HG03139 (cell line): ENCODE results near the gene ARHGEF7.

Experiments
- ATAC-seq: cut with Tn5 transposase; IDR thresholded peaks from one replicate; pipeline ENCODE4 v1.9.1; 2021; ENCODE audit not compliant: unreplicated experiment

The ARHGEF7 gene

DNA sequence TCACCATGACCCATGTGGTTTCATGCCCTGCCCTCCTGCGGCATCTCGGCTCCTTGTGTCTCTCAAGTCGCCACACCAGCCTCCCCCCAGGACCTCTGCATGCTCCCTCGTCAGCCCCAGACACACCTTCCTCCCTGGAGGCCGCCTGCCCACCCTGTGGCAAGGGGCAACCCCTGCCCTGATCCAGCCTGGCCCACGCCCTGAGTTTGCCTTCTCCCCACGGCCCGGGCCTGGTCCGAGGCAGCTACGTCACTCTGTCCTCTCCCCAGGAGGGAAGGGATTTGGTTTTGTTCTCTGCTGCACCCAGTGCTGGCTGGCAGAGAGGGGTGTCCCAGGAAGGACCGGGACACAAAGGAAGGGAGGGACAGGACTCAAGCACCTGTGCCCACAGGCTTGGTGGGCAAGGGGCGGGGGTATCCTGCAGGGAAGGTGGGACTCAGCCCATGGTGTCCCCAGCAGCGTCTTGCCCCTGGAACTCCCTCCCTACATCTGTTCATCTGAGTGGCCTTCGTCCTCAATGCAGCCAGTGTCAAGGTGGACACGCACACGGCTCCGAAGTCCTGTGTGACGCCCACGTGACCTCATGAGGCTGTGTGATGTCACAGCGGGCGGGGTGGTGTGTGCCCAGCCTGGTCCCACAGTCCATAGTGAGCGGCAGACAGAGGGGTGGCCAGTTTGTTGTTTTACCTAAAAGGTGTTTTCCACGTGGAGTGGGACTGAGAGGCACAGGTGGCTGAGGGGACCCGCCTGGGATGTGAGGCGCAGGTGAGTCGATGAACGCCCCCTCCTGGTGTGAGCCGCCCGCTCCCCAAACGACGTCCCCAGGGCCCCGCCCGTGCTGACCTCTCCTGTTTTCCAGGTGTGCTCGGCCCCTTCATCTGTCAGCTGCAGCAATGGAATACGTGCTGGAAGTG, 205.1 kb downstream of the ARHGEF7 start, which contains the start of gene TEX29:
Gene TEX29 (plus strand): TSS at position 645 of the 914 bp plus-strand sequence. CDS start 249 bp downstream, at position 894.
- no peak for ATAC-seq

DNA sequence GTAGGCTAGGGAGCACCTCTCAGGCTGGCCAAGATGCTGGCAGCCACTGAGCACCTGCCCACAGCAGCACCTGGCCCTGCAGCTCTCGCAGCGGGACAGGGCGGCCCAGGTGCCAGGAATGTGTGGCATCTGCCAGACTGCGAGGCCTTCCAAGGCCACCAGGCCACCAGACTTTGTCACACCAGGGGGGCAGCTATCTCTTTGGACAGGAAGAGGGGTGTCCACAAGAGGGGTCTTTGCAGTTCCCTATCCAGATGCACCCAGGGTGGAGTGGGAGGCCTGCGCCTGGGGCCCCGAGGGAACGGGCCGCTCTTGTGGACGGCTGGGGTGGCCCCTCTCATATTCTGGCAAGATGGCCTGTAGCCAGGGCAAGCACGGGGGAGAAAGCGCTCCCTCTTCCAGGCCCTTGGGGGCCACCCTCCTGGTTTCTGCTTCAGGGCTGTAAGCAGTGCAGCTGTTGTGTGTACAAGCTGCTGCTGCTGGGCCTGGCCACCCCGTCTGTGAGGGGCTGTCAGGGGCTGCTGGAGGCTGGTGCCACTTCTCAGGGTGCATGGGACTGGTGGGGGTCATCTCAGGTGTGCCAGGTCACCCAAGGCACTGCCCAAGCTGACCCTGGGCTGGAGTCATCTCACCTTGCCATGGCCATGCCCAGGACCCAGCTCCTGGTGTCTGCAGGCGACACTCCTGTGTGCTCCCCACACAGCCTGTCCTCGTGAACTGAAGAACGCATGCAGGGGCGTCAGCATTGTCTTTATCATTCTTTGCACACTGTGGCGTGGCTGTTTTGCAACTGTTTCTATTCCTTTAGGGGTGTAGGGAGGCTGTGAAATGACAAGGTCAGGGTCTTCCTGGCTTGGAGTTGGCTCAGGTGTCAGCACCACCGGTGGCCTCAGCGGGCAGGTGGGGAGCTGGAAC, 207.1 kb downstream of the ARHGEF7 start:
- no peak for ATAC-seq

DNA sequence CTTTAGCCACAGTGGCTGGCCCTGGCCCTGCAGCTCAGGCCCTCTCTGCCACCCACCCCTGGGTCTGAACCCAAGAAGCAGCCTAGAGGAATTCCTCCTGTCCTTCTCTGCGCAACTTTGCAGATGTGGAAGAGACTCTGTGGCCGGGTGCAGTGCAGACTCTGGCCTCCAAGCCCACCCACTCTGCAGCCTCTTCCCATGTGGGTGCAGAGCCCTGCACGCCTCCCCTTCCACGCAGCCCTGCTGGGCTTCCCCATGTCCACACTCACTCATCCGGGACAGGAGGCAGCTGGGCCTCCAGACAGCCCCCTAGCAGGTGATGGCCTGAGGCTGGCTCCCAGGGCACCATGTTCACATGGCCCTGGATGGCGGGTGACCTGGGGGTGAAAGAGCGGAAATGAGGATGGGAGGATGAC, 207.8 kb downstream of the ARHGEF7 start:
- ATAC-seq = no peak

DNA sequence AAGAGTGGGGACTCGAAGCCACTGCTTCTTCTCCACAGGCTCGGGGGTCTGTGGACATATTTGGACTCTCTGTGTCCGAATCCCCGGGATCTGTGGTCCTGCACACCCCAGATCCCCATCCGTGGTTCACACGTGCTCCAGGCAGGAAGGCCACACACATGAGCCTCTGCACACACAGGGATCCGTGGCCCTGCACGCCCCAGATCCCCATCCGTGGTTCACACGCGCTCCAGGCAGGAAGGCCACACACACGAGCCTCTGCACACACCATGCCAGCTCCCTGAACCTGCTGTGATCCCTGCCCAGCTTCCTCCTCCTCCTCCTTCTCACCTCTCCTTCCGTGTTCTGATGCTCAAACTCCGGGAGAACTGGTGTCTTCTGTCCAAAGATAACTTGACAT, 208.4 kb downstream of the ARHGEF7 start:
- ATAC-seq = no peak

DNA sequence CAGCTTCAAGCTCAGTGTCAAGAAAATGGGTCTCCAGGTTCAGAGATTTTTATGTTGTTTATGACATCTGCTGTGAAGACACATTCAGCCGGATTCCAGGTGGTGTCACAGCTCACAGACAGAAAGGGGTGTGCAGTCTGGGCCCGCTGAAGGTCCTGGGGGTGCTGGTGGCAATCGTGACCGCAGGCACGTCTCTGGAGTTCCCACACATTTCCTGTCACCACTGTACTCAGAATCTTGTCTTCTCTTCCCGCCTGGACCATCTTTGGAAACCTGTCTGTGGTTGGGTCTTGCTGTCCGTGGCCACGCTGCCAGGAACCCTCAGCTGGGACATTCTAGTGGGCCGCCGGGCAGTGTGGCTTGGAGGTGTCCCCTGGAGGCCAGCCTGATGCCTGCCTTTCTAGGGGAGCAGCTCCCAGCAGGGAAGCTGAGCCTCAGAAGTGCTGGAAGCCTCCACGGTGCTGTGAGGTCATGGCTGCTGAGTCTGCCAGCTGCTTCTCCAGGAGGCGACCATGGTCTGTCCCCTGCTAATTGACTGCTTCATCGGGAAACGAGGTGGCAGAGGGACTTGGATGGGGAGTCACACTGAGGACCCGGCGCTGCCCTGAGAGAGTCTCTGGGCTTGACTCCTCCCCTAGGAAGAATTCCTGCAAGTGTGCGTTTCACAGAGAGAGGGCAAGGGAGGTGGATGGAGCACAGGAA, 209.0 kb downstream of the ARHGEF7 start:
- no peak for ATAC-seq

DNA sequence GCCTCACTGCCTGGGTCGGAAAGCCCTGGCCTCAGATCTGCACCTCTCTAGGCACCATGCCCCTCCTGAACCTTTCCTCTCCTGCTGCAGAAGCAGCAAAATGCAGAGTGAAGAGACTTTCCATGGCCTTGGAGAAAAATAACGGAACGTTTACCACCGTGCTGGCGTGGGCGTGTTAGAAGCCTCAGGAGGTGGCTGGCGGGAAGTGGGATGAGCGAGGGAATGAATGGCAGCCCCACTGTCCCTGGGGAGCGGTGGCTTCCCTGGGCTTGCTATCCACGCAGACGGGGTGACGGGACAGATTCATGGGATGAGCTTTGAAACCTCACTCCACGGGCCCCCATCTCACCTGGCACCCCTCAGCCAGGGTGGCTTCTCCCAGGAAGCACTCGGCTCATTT, 209.6 kb downstream of the ARHGEF7 start:
- ATAC-seq = no peak

DNA sequence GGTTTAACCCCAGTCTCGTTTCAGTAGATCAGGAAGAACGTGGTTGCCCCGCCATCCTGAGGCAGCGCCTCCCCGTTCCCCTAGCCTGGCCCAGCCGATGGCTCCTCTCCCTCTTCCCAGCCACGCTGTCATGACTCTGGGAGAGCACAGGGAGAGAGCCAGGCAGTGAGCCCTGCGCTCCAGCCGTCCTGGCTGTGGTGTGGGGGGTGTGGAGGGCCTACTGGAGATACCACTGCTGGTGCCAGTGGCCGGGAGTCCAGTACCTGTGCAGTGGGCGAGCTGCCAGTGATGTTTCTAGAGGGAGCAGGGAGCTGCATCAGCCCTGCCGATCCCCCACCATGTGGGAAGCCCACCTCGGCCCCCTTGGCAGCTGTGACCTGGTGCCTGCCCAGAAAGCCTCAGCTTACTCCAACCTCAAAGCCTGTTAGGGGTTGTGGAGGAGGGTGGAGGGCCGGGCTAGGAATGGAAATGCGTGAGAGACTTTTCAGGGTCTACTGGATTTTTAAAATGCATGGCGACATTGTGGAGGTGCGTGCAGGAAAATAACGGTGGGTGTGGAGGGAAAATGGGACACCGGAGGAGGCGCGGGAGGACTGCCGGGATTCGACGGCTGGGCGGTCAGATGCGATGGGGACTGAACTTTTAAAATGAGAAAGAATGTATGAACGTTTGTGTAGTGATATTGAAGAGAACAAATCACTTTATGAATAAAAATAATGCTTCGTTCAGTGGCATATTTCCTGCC, 210.2 kb downstream of the ARHGEF7 start:
- no peak for ATAC-seq

DNA sequence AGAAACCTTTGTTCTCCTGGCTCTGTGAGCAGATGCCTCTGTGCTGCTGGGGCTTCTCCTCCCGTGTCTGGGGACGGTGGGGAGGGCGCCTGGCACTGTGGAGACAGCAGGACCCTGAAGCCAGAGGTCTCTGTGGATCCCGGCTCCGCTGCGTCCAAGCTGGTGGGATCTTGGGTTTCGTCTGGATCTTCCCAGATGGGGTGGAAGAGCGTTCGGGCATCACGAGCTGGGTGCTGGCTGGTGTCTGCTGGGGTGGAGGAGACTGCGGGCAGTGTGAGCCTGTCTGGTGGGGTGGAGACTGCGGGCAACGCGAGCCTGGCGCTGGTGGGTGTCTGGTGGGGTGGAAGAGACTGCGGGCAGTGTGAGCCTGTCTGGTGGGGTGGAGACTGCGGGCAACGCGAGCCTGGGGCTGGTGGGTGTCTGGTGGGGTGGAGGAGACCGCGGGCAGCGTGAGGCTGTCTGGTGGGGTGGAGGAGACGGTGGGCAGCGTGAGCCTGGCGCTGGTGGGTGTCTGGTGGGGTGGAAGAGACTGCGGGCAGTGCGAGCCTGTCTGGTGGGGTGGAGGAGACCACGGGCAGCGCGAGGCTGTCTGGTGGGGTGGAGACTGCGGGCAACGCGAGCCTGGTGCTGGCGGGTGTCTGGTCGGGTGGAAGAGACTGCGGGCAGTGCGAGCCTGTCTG, 211.0 kb downstream of the ARHGEF7 start:
- no peak for ATAC-seq

DNA sequence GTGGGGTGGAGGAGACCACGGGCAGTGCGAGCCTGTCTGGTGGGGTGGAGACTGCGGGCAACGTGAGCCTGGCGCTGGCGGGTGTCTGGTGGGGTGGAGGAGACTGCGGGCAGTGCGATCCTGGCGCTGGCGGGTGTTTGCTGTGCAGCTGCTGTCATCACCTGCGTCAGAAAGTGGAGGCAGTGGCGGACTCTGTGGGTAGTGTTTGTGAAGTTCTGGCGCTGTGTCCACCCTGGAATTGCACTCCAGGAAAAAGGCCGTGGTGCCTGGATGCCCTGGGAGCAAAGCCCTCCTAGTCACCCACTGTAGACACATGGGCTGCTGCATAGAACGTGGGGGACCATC, 211.5 kb downstream of the ARHGEF7 start:
- no peak for ATAC-seq

DNA sequence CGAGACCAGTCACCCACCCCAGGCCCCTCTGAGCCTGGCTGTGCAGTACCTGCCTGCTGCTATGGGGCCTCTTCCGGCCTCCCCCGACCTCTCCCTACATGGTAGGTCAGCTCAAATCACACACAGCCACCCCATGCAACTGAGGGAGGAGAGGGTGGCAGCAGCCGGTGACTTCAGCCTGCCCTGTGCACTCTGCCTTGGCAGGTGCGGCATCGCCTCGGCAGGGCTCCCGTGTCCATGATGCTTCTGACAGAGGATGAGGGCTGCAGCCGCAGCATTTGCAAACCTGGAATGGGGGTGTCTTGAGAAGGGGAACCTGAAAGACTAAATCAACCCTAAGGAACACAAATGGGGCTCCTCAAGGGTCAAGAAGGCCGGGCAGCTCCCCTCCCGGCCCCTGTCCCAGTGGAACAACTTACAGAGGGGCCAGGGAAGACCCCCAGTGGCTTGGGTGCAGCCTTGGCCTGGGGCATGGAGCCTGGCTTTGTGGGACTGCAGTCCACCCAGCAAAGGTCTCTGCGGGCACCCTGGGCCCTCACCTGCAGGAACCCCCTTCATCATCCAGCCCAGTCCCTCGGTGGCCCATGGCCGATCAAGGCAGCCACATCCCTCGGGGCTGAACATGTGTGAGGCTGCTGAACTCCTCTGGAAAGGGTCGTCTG, 212.0 kb downstream of the ARHGEF7 start:
- no peak for ATAC-seq

DNA sequence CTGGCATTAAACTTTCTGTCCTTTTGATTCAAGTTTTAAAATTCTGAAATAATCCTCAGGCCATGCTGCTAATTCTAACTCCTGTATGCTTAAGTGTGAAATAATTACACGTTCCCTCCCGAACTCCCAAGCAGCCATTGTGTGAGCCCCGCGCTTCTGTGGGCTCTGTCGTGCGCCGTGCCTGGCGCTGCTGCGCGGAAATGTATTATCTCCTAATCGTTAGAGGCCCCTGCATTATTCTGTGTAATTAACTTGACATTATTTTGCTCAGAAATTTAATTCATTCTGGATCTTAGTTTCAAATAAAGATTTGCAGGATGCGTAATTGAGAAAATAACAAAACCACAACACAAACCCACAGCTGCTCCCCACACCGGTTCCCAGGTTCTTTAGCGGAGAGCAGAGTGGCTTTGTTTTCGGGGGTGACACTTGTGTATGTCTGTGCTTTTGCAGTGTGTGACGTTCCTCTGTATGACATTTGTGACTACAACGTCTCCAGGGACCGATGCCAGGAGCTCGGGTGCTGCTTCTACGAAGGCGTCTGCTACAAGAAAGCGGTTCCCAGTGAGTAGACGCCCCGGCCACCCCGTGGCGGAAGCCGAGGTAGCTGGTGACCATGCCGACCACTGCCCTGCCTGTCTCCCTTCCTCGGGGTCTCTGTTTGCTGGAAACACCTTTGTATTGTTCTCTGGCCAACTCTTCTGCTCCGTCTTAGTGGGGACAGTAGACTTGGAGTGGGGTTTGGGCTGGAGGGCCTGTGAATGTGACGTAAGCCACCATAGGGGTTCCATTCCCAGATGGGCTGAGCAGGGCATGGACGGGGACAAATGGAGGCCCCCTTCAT, 212.8 kb downstream of the ARHGEF7 start:
- ATAC-seq = no peak

DNA sequence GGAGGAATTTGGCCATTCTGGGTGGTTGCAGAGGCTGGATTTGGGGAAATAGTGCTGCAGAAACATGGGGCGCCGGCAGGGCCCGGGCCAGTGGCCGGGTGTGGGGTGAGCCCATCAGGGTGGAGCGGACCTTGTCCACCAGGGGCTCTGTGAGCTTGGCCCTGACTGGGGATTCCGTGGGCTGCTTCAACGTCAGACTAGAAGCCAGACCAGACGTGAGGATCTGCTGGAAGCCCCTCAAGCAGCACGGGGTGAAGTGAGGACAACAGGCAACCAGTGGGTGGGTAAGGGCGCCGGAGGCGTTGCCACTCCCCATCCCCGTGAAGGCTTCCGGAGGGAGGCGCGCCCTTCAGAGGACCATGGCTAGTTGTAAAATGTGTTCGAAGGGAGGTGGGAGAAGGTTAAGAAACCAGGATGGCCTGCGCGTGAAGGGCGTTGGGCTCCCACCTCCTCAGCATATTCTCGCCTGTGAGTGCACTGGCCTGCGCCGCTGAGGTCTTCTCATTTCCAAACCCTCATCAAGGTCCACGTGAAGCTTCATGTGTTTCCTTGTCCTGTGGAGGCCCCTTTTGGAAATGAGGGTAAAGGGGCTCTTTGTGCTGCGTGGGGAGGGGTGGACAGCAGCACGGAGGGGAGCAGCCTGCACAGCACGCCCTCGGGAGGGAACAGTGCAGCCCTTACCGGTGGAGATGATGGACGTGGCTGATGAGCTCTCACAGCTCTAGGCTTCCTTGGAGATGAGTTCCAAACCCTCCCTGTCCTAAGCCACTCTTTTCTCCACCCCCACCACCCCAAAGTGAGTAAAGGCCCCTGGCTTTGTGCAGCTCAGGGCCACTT, 213.7 kb downstream of the ARHGEF7 start:
- ATAC-seq = no peak

DNA sequence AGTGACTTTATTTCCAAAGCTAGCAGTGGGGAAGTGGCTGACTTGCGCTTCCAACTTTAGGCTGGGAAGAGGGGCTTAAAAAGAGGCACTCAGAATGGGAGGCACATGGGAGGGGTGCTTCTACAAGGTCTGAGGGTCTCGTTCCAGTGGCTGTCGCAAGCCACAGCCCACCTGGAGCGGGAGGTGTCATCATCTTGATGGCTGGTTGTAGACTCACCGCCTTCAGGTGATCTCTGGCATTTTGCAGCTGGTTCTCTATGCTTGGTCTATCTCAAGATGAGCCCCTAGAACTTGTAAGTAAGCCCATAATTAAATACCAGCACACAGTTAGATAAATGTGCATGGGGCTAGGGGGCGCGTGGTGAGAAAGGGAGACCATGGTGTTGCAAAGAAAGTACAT, 214.5 kb downstream of the ARHGEF7 start:
- ATAC-seq = no peak

DNA sequence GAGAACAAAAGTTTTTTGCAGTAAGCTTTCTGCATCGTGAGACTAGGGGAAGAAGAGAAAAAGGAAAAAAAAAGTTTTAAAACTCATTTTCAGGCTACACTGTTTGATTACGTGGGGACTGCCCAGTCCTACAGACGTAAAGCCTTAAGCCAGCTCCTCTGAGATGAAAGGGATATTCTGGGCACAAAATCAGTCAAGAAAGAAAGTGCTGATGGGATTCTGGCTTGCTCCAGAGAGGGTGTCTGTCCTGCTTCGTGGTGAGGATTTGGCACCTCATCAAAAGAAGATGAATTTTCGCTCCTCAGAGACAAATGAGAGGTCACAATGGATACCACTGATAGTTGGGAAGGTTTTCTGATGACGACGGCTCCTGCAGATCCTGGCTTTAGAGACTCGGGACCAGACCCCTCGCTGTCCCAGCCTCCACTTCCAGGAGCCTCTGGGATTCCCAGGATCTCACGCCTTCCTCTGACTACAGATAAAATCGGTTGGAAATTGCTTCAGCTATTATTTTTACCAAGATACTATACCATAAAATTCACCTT, 215.0 kb downstream of the ARHGEF7 start:
- no peak for ATAC-seq

DNA sequence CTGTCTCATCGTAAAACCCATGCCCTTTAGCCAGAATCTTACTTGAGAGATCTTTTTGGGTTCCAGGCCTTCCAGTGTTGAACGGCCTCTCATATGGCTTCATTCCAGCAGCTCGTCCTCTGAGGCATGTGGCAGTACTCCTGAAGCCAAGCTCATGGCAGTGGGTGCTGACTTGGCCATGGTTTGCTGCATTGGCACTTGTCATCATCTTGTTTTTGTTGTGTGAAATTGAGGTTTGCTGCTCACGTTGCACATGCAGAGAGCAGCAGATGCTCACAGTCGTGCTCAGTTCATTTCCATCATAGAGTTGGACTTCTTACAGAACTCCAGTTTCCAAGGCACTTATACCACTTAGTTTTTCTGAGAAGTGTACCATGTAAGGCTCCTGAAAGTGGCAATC, 220.2 kb downstream of the ARHGEF7 start:
- ATAC-seq = no peak

DNA sequence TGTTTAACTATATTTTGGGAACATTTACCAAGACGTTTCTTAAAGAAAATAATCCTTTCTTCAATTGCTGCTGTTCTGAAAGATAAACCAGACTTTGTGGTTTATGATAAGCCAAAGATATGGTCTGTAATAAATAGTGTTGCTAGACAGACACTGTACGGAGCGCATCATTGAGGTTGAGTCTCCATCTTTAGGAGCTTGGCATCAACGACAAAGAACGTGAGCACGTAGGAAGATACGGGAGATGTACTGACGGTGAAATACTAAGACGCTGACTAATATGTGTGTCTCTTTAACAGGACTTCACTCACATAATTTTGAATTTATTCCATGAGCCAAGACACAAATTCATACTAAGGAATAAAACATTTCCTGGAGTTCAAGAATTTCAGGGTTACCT, 221.6 kb downstream of the ARHGEF7 start:
- no peak for ATAC-seq

DNA sequence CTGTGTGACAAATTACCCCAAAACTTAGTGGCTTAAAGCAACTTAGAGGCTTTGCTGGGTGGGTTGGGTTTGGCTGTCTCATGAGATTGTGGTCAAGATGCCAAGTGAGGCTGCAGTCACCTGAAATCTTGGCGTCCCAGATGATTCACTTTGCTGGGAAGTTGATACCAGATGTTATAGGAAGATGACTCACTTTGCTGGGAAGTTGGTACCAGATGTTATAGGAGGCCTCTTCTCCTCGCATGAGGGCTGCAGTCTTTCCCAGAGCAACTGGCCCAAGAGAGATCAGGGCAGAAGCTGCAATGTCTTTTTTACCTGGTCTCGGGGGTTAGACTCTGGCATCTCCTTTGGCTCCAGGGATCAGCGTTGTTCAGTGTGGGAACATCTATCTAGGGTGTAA, 222.1 kb downstream of the ARHGEF7 start:
- ATAC-seq = no peak
